K562 (cell line): ENCODE measurements around the gene CCDC148. TPM values are rescaled to one million over a fixed set of nuclear protein-coding genes. Genes with fewer than 3 reads are reported as not detected.

Experiments
- ATAC-seq: fragments of 200-7000 bp; cut with Tn5 transposase; 3 replicates; pipeline ENCODE4 v1.9.1; 2020; ENCODE audit warnings: moderate library complexity
- BruUV-seq: library from RNA; stranded (reverse); fragments of 400-500 nt; replicated peaks from 2 replicates; lab custom pipeline; 2021; lab: Mats Ljungman, UMichigan
- CTCF ChIA-PET: fragments of 300-600 bp; formaldehyde crosslinking; extraction: SDS; loops from one replicate; lab custom pipeline; 2021; ENCODE audit warnings: low intra/inter-chr PET ratio; lab: Yijun Ruan, JAX
- POLR2A ChIA-PET: fragments of 300-600, 350-650 bp; sonication (Branson Sonifier 250); formaldehyde crosslinking; extraction: SDS; loops from one replicate; lab custom pipeline; 2021; ENCODE audit warnings: antibody characterized with exemption, inconsistent platforms; lab: Yijun Ruan, JAX
- DNase-seq, 4 experiments: peaks; one replicate each; pipeline versions ENCODE4 v3.0.0 to v3.0.0-alpha.2; 2011 to 2018; ENCODE audit warnings: low spot score in 3 of 4, mixed read lengths in 3 of 4; ENCODE audit errors: extremely low read depth in 1 of 4
- FAIRE-seq: peaks from 2 replicates; lab custom pipeline; 2011; peaks lifted over from hg19 to GRCh38; lab: Jason Lieb, UNC
- H2AFZ ChIP-seq: 2 replicates; pipeline ENCODE4 v1.6.0; 2011; ENCODE audit warnings: low read depth, low read length, control low read depth, inconsistent platforms
- H3K27ac ChIP-seq: fragments of 200-600 bp; 3 replicates; pipeline ENCODE4 v1.8.0; 2011; ENCODE audit warnings: low read depth, mild to moderate bottlenecking, control low read depth, inconsistent platforms, low read length, moderate library complexity, mixed read lengths; ENCODE audit errors: extremely low read depth
- H3K27me3 ChIP-seq, 2 experiments: fragments of 300-600 bp in 1 of 2; 2 replicates in 1 of 2; 3 replicates in 1 of 2; pipeline versions ENCODE4 v1.6.0 to v1.8.0; 2011; ENCODE audit warnings: inconsistent platforms in 2 of 2, low read length in 2 of 2, mild to moderate bottlenecking in 1 of 2, mixed read lengths in 1 of 2, moderate library complexity in 1 of 2; ENCODE audit not compliant: control insufficient read depth in 2 of 2, insufficient read depth in 2 of 2
- H3K36me3 ChIP-seq: fragments of 300-600 bp; 3 replicates; pipeline ENCODE4 v1.8.0; 2011; ENCODE audit warnings: mild to moderate bottlenecking, low read length, inconsistent platforms; ENCODE audit not compliant: control insufficient read depth, insufficient read depth
- H3K4me1 ChIP-seq, 2 experiments: fragments of 200-600 bp in 1 of 2; replicated peaks in 1 of 2; 2 replicates in 1 of 2; 3 replicates in 1 of 2; pipeline versions ENCODE4 v1.5.1 to v1.8.0; 2011; ENCODE audit warnings: inconsistent platforms in 2 of 2, low read length in 2 of 2, mild to moderate bottlenecking in 1 of 2, mixed read lengths in 1 of 2, moderate library complexity in 1 of 2; ENCODE audit not compliant: control insufficient read depth in 2 of 2, insufficient read depth in 2 of 2
- H3K4me2 ChIP-seq: 2 replicates; pipeline ENCODE4 v1.6.1; 2011; ENCODE audit warnings: low read length, control low read depth, inconsistent platforms, mixed read lengths; ENCODE audit not compliant: insufficient read depth
- H3K4me3 ChIP-seq: fragments of 200-600 bp; sonication (generic), shearing (Covaris generic); 2 replicates; pipeline ENCODE4 v1.5.1; 2016; ENCODE audit warnings: control low read depth, inconsistent platforms
- H3K79me2 ChIP-seq: fragments of 200-600 bp; 3 replicates; pipeline ENCODE4 v1.8.0; 2011; ENCODE audit warnings: low read length, inconsistent platforms; ENCODE audit not compliant: control insufficient read depth, insufficient read depth
- H3K9ac ChIP-seq, 2 experiments: 2 replicates each; pipeline versions ENCODE4 v1.6.0 to v1.6.1; 2011; ENCODE audit warnings: low read depth in 2 of 2, low read length in 2 of 2, control low read depth in 1 of 2, inconsistent platforms in 1 of 2, mild to moderate bottlenecking in 1 of 2, mixed read lengths in 1 of 2; ENCODE audit not compliant: insufficient read depth in 1 of 2
- H3K9me1 ChIP-seq: one replicate; pipeline ENCODE4 v1.6.0; 2011; ENCODE audit warnings: inconsistent platforms, mild to moderate bottlenecking, low read length, moderate library complexity; ENCODE audit not compliant: control insufficient read depth, insufficient read depth
- H3K9me3 ChIP-seq: replicated peaks from 2 replicates; pipeline ENCODE4 v1.5.1; 2011; ENCODE audit warnings: low read depth, low read length, inconsistent platforms; ENCODE audit not compliant: control insufficient read depth, insufficient read depth
- H4K20me1 ChIP-seq: replicated peaks from 2 replicates; pipeline ENCODE4 v1.6.1; 2011; ENCODE audit warnings: low read length, inconsistent platforms, mixed read lengths; ENCODE audit not compliant: control insufficient read depth, insufficient read depth
- ARID3A ChIP-seq: IDR thresholded peaks from 2 replicates; pipeline ENCODE4 v1.6.1; 2012; ENCODE audit warnings: low read depth, low read length, improper control_type of control experiment, borderline replicate concordance
- HDAC3 ChIP-seq: fragments of 450-650 bp; IDR thresholded peaks from 2 replicates; pipeline ENCODE4 v1.6.1; 2018; ENCODE audit warnings: borderline replicate concordance, mild to moderate bottlenecking, moderate library complexity; ENCODE audit not compliant: partially characterized antibody
- NR2C2 ChIP-seq, 2 experiments: fragments of 200-800 bp in 1 of 2; sonication (Bioruptor generic) in 1 of 2; sonication (generic) in 1 of 2; formaldehyde crosslinking in 1 of 2; IDR thresholded peaks; 2 replicates each; pipeline versions ENCODE4 v1.6.1 to v1.8.0; 2016 to 2022; ENCODE audit warnings: mild to moderate bottlenecking in 1 of 2, missing compliant biosample characterization in 1 of 2, missing genetic modification characterization in 1 of 2, missing genetic modification reagents in 1 of 2
- RREB1 ChIP-seq: fragments of 250-450 bp; sonication (Bioruptor Pico); IDR thresholded peaks from 2 replicates; pipeline ENCODE4 v1.4.0; 2020
- TCF7L2 ChIP-seq: fragments of 150-350 bp; IDR thresholded peaks from 2 replicates; pipeline ENCODE4 v1.6.1; 2016; ENCODE audit warnings: low read depth, mild to moderate bottlenecking, low read length, moderate library complexity
- ZNF12 ChIP-seq: sonication (generic); formaldehyde crosslinking; IDR thresholded peaks from 2 replicates; pipeline ENCODE4 v1.4.0; 2020; ENCODE audit warnings: mild to moderate bottlenecking, missing genetic modification reagents
- ZNF507 ChIP-seq: conservative IDR thresholded peaks from 2 replicates; pipeline ENCODE4 v1.6.1; 2017; ENCODE audit warnings: missing genetic modification characterization, missing compliant biosample characterization
- ZNF79 ChIP-seq: fragments of 250-450 bp; sonication (Bioruptor Pico); IDR thresholded peaks from 2 replicates; pipeline ENCODE4 v1.4.0; 2020; ENCODE audit warnings: low read depth, mild to moderate bottlenecking, moderate library complexity
- WGBS: fragments of 100-300 bp; shearing (Covaris generic); methylation state at CpG from one replicate; pipeline ENCODE4 v1.1.6; 2016; ENCODE audit warnings: low coverage, mixed read lengths; ENCODE audit not compliant: insufficient coverage; ENCODE audit errors: missing lambda C conversion rate; 5-methylcytosine and 5-hydroxymethylcytosine counted together
- in situ Hi-C: fragments of 300-500 bp; cut with MboI; formaldehyde crosslinking; loops from 4 replicates; pipeline ENCODE4 v1.15.0; 2018; ENCODE audit warnings: inconsistent platforms, mixed read lengths
- intact Hi-C: fragments of 100-400 bp; cut with micrococcal nuclease; formaldehyde crosslinking; loops from 2 replicates; pipeline ENCODE4 v1.14.2; 2022
- polyA plus RNA-seq, 8 experiments: library from polyadenylated mRNA; depleted of rRNA in 4 of 8; stranded (reverse) in 5 of 8; unstranded in 3 of 8; fragments of >200 nt; fragmentation: Nextera tagmentation in 2 of 8; fragmentation: Illumina TruSeq in 1 of 8; extraction: Ambion mirVana in 2 of 8; extraction: Trizol in 1 of 8; gene quantifications; 2 replicates each; pipeline versions ENCODE4 v1.2.1 to v1.2.3, GENCODE V29; 2011 to 2014; ENCODE audit warnings: inconsistent platforms in 1 of 8, missing spikeins in 1 of 8
- total RNA-seq, 7 experiments: library from RNA; depleted of rRNA in 6 of 7; stranded (reverse); fragments of >200 nt in 6 of 7; fragmentation: Illumina TruSeq in 2 of 7; extraction: Trizol in 2 of 7; gene quantifications; 2 replicates each; pipeline versions ENCODE4 v1.2.1 to v1.2.3, GENCODE V29; 2011 to 2021; ENCODE audit warnings: low replicate concordance in 1 of 7

The CCDC148 gene
- total and polyA plus RNA-seq, 9 of the 15 experiments (the other 6 are each of a cell fraction or from before 2014, with no cell fraction given) = 0.10 to 1.4 (median 0.65) TPM

- H2AFZ ChIP-seq = no peak overlapping the region
- FAIRE-seq = no peak
- in situ Hi-C loops (no loop called here), intact Hi-C loops (no loop called here)
- H3K4me3 ChIP-seq = no peak overlapping the region
- H3K36me3 ChIP-seq = no peaks in the 10 kb centered on the region
- H3K4me1 ChIP-seq = no peaks in the 10 kb centered on the region
- no peak for ATAC-seq
- no peaks in the 10 kb centered on the region for H3K79me2 ChIP-seq
- H3K27me3 ChIP-seq = no peaks in the 10 kb centered on the region
- no peak for DNase-seq
- no peak overlapping the region for H3K27ac ChIP-seq
- ChIA-PET POLR2A (no interaction called here), CTCF (interaction anchor here (0.6 kb wide), 1 partner anchor 35 kb away, joined by 4 read pairs; no protein-coding TSS in a partner anchor)
- no peak overlapping the region for H3K4me2 ChIP-seq
- H3K9me1 ChIP-seq = no peaks in the 10 kb centered on the region
- BruUV-seq = no TSS peak
- no peak for TF ChIP-seq ZNF12 (CRISPR knock-in tag)
- TF ChIP-seq ARID3A = no peak
- TF ChIP-seq ZNF79 = no peak
- no peak for TF ChIP-seq TCF7L2
- peak; percentile 97 for TF ChIP-seq ZNF507
- no peak for TF ChIP-seq NR2C2 (CRISPR knock-in tag; IDR thresholded peaks at IDR 0.05)
- no peak for TF ChIP-seq NR2C2 (tag; IDR thresholded peaks at IDR 0.05)
- TF ChIP-seq HDAC3 = no peak
- no peak for TF ChIP-seq RREB1 (CRISPR knock-in tag)
- no peaks in the 10 kb centered on the region for H3K9me3 ChIP-seq
- no peaks in the 10 kb centered on the region for H4K20me1 ChIP-seq
- WGBS = 24% methylated on average over 1 of the region's 1 CpG
- no peak overlapping the region for H3K9ac ChIP-seq
Observed at GRCh38 chr2:158410132-158410531, 46.4 kb downstream of the CCDC148 start.
